MM.1S (cell line): ENCODE measurements around the gene MYRIP.

ENCODE experiments used
- DNase-seq: peaks from one replicate; pipeline ENCODE4 v3.0.0-alpha.2; 2015
- H2AFZ ChIP-seq: fragments of 300-600 bp; sonication (generic); 2 replicates; pipeline ENCODE4 v1.6.0; 2016; ENCODE audit warnings: antibody characterized with exemption, low read length
- H3F3A ChIP-seq: fragments of 300-600 bp; sonication (generic); 2 replicates; pipeline ENCODE4 v1.6.1; 2016; ENCODE audit warnings: mild to moderate bottlenecking, antibody characterized with exemption, low read length, moderate library complexity, mixed read lengths; ENCODE audit not compliant: insufficient read depth
- H3K27ac ChIP-seq: fragments of 300-600 bp; sonication (generic); 2 replicates; pipeline ENCODE4 v1.5.1; 2016; ENCODE audit warnings: mild to moderate bottlenecking, low read length
- H3K27me3 ChIP-seq: fragments of 300-600 bp; sonication (generic); replicated peaks from 2 replicates; pipeline ENCODE4 v1.6.0; 2016; ENCODE audit warnings: low read length; ENCODE audit not compliant: insufficient read depth
- H3K36me3 ChIP-seq: fragments of 300-600 bp; sonication (generic); replicated peaks from 2 replicates; pipeline ENCODE4 v1.6.1; 2016; ENCODE audit warnings: mild to moderate bottlenecking, low read length, mixed read lengths; ENCODE audit not compliant: insufficient read depth
- H3K4me1 ChIP-seq: fragments of 300-600 bp; sonication (generic); 2 replicates; pipeline ENCODE4 v1.6.1; 2016; ENCODE audit warnings: low read length, mixed read lengths
- H3K4me2 ChIP-seq: fragments of 300-600 bp; sonication (generic); 2 replicates; pipeline ENCODE4 v1.6.0; 2016; ENCODE audit warnings: low read depth, low read length
- H3K4me3 ChIP-seq: fragments of 300-600 bp; sonication (generic); 2 replicates; pipeline ENCODE4 v1.5.1; 2016; ENCODE audit warnings: low read length, mixed read lengths
- H3K79me2 ChIP-seq: fragments of 300-600 bp; sonication (generic); 2 replicates; pipeline ENCODE4 v1.6.1; 2016; ENCODE audit warnings: mixed run types, low read length, mixed read lengths
- H3K9ac ChIP-seq: fragments of 300-600 bp; sonication (generic); 2 replicates; pipeline ENCODE4 v1.6.1; 2016; ENCODE audit warnings: low read length, mixed read lengths
- H3K9me2 ChIP-seq: fragments of 300-600 bp; sonication (generic); replicated peaks from 2 replicates; pipeline ENCODE4 v1.6.1; 2016; ENCODE audit warnings: mild to moderate bottlenecking, low read length, mixed read lengths; ENCODE audit not compliant: insufficient read depth
- H3K9me3 ChIP-seq: fragments of 300-600 bp; sonication (generic); replicated peaks from 2 replicates; pipeline ENCODE4 v1.6.1; 2016; ENCODE audit warnings: mild to moderate bottlenecking, low read length, mixed read lengths; ENCODE audit not compliant: insufficient read depth
- H4K20me1 ChIP-seq: fragments of 300-600 bp; sonication (generic); 2 replicates; pipeline ENCODE4 v1.6.1; 2016; ENCODE audit warnings: mild to moderate bottlenecking, low read length, moderate library complexity, mixed read lengths; ENCODE audit not compliant: insufficient read depth
- CTCF ChIP-seq: fragments of 300-600 bp; sonication (generic); IDR thresholded peaks from 2 replicates; pipeline ENCODE4 v1.5.1; 2016; ENCODE audit warnings: antibody characterized with exemption, low read length, mixed read lengths
- EZH2 ChIP-seq: fragments of 300-600 bp; sonication (generic); optimal IDR thresholded peaks from 2 replicates; pipeline ENCODE3; 2017; ENCODE audit warnings: low read depth, mild to moderate bottlenecking, antibody characterized with exemption, low read length, mixed read lengths
- EZH2phosphoT487 ChIP-seq: fragments of 300-600 bp; sonication (generic); IDR thresholded peaks from 2 replicates; pipeline ENCODE4 v1.6.1; 2018; ENCODE audit warnings: antibody characterized with exemption, low read length

The MYRIP gene

GRCh38 chr3:40242638-40243037, 433.2 kb downstream of the MYRIP start:
- no peak overlapping the region for H3K27ac ChIP-seq
- H3K9ac ChIP-seq = no peak overlapping the region
- no peak overlapping the region for H3K4me2 ChIP-seq
- H3K9me3 ChIP-seq = no peaks in the 10 kb centered on the region
- no peaks in the 10 kb centered on the region for H3K36me3 ChIP-seq
- no peak for DNase-seq
- H3K79me2 ChIP-seq = no peaks in the 10 kb centered on the region
- TF ChIP-seq CTCF = no peak
- H3F3A ChIP-seq = no peaks in the 10 kb centered on the region
- H3K4me3 ChIP-seq = no peak overlapping the region
- no peak overlapping the region for H2AFZ ChIP-seq
- no peaks in the 10 kb centered on the region for H3K9me2 ChIP-seq
- no peaks in the 10 kb centered on the region for H3K27me3 ChIP-seq
- no peaks in the 10 kb centered on the region for H3K4me1 ChIP-seq
- H4K20me1 ChIP-seq = no peaks in the 10 kb centered on the region

- Histone ChIP-seq H2AFZ (no peak overlapping the region), H3K4me3 (no peak overlapping the region), H3K9ac (no peak overlapping the region), H3K27me3 (no peaks in the 10 kb centered on the region), H3K9me2 (no peaks in the 10 kb centered on the region), H4K20me1 (no peaks in the 10 kb centered on the region), H3K27ac (no peak overlapping the region), H3K79me2 (no peaks in the 10 kb centered on the region), H3K9me3 (no peaks in the 10 kb centered on the region), H3K4me1 (no peaks in the 10 kb centered on the region), H3F3A (no peaks in the 10 kb centered on the region), H3K36me3 (no peaks in the 10 kb centered on the region), H3K4me2 (no peak overlapping the region)
- DNase-seq = no peak
- TF ChIP-seq CTCF = no peak
- TF ChIP-seq EZH2phosphoT487 = no peak
- no peak for TF ChIP-seq EZH2
Observed at GRCh38 chr3:40243056-40243455, 433.6 kb downstream of the MYRIP start.

GRCh38 chr3:40247714-40248454, 438.5 kb downstream of the MYRIP start:
- no peak overlapping the region for H3K9ac ChIP-seq
- no peaks in the 10 kb centered on the region for H3K27me3 ChIP-seq
- no peak overlapping the region for H3K4me3 ChIP-seq
- H3K79me2 ChIP-seq = no peaks in the 10 kb centered on the region
- H4K20me1 ChIP-seq = no peaks in the 10 kb centered on the region
- no peaks in the 10 kb centered on the region for H3F3A ChIP-seq
- no peak overlapping the region for H3K27ac ChIP-seq
- H2AFZ ChIP-seq = no peak overlapping the region
- H3K4me2 ChIP-seq = no peak overlapping the region
- no peaks in the 10 kb centered on the region for H3K9me3 ChIP-seq
- no peak for DNase-seq
- H3K9me2 ChIP-seq = no peaks in the 10 kb centered on the region
- TF ChIP-seq EZH2 (no peak), CTCF (no peak), EZH2phosphoT487 (no peak)
- no peaks in the 10 kb centered on the region for H3K4me1 ChIP-seq
- no peaks in the 10 kb centered on the region for H3K36me3 ChIP-seq
